Stimulated activated CD8-positive, alpha-beta memory T cell treated with anti-CD3 and anti-CD28 coated beads, Interleukin-7, amount 100 ng/mL, for 1 hour (primary cell): ENCODE measurements around the gene ITSN1.
"Not testable (repeated sequence)": the region's sequence is repeated elsewhere in the genome, so short reads cannot be mapped to it uniquely, and the experiment has no call there.

ENCODE experiments used
- DNase-seq, 2 donors: peaks; one replicate each; pipeline ENCODE4 v3.0.0-alpha.2; 2020; ENCODE audit warnings: low read depth in 2 of 2

The ITSN1 gene

GRCh38 chr21:33642027-33642895, at the start of gene ITSN1:
Gene ITSN1, plus strand, starts transcription at chr21:33642501. Its CDS starts 76,328 bp downstream, at chr21:33718829.
- DNase-seq: peak; percentile 99 to 100

GRCh38 chr21:33598051-33598450, 44.2 kb upstream of the ITSN1 start:
- DNase-seq: no peak

- no peak for DNase-seq
These were observed 33.7 kb upstream of the ITSN1 start for GRCh38 chr21:33608559-33608958.

- DNase-seq: no peak
These were observed 31.1 kb upstream of the ITSN1 start for GRCh38 chr21:33611006-33611744.

GRCh38 chr21:33617565-33617964, 24.7 kb upstream of the ITSN1 start:
- not testable (repeated sequence) for DNase-seq

GRCh38 chr21:33618407-33618806, 23.9 kb upstream of the ITSN1 start:
- DNase-seq: no peak

GRCh38 chr21:33619726-33620125, 22.6 kb upstream of the ITSN1 start:
- no peak for DNase-seq

GRCh38 chr21:33622253-33622652, 20.0 kb upstream of the ITSN1 start:
- no peak for DNase-seq

GRCh38 chr21:33626151-33626550, 16.1 kb upstream of the ITSN1 start:
- not testable (repeated sequence) for DNase-seq

GRCh38 chr21:33634254-33634653, 8.0 kb upstream of the ITSN1 start:
- DNase-seq: no peak

GRCh38 chr21:33640697-33641351, 1.5 kb upstream of the ITSN1 start:
- DNase-seq: no peak

- DNase-seq: peak; percentile 99
These were observed 812 bp upstream of the ITSN1 start, which contains the start of gene CRYZL1 for GRCh38 chr21:33641352-33642026. Gene CRYZL1, minus strand, starts transcription at chr21:33641741. Its CDS starts 10,190 bp downstream, at chr21:33631551.

GRCh38 chr21:33642896-33643657, 776 bp downstream of the ITSN1 start:
- no peak for DNase-seq

- no peak for DNase-seq
These were observed 1.5 kb downstream of the ITSN1 start for GRCh38 chr21:33643658-33644311.

- DNase-seq: no peak
These were observed 2.2 kb downstream of the ITSN1 start for GRCh38 chr21:33644383-33645074.

GRCh38 chr21:33645730-33646129, 3.4 kb downstream of the ITSN1 start:
- no peak for DNase-seq

GRCh38 chr21:33647587-33647986, 5.3 kb downstream of the ITSN1 start:
- DNase-seq: no peak

GRCh38 chr21:33648555-33648954, 6.3 kb downstream of the ITSN1 start:
- no peak for DNase-seq

- no peak for DNase-seq
These were observed 7.9 kb downstream of the ITSN1 start for GRCh38 chr21:33650230-33650629.
